Measurements from ENCODE around the gene PUSL1.

Gene PUSL1

GRCh38 chr1:1349256-1350012 lies 41.0 kb downstream of the PUSL1 start, which contains the start of gene DVL1:
DVL1 (minus strand) TSS chr1:1349418; CDS start chr1:1349065, 353 bp downstream.
- DNase-seq (ENCODE audit: low read depth) = no peak
- peak within 1 kb of the TSS; percentile 82 for H3K4me3 ChIP-seq (ENCODE audit: low read depth, low read length)

GRCh38 chr1:1351511-1352427 lies 43.4 kb downstream of the PUSL1 start:
- no peak for TF ChIP-seq CTCF (IDR thresholded peaks at IDR 0.05; ENCODE audit: low read depth, low read length, missing control alignments)
- no peak overlapping the region for H3K4me3 ChIP-seq (ENCODE audit: low read depth, low read length)
- DNase-seq (ENCODE audit: low read depth) = no peak

More at GRCh38 chr1:1349256-1350012, 41.0 kb downstream of the PUSL1 start, which contains the start of gene DVL1:
- peak; percentile 48 for TF ChIP-seq CTCF (IDR thresholded peaks at IDR 0.05; ENCODE audit: low read depth, low read length, missing control alignments)

GRCh38 chr1:1352786-1353388 lies 44.5 kb downstream of the PUSL1 start:
- no peak for DNase-seq (ENCODE audit: low read depth)
- no peak for TF ChIP-seq CTCF (IDR thresholded peaks at IDR 0.05; ENCODE audit: low read depth, low read length, missing control alignments)
- H3K4me3 ChIP-seq (ENCODE audit: low read depth, low read length) = no peak overlapping the region

GRCh38 chr1:1353389-1354151 lies 45.2 kb downstream of the PUSL1 start:
- no peak overlapping the region for H3K4me3 ChIP-seq (ENCODE audit: low read depth, low read length)
- no peak for TF ChIP-seq CTCF (IDR thresholded peaks at IDR 0.05; ENCODE audit: low read depth, low read length, missing control alignments)
- DNase-seq (ENCODE audit: low read depth) = no peak

GRCh38 chr1:1354271-1355247 lies 46.2 kb downstream of the PUSL1 start:
- no peak overlapping the region for H3K4me3 ChIP-seq (ENCODE audit: low read depth, low read length)
- no peak for DNase-seq (ENCODE audit: low read depth)
- no peak for TF ChIP-seq CTCF (IDR thresholded peaks at IDR 0.05; ENCODE audit: low read depth, low read length, missing control alignments)

Data from GM12864 (cell line).